T-helper 9 cell (primary cell): ENCODE data around the gene SLAMF9.

Experiments
- DNase-seq: peaks from one replicate; pipeline ENCODE4 v3.0.0-alpha.2; 2020

The SLAMF9 gene

DNA sequence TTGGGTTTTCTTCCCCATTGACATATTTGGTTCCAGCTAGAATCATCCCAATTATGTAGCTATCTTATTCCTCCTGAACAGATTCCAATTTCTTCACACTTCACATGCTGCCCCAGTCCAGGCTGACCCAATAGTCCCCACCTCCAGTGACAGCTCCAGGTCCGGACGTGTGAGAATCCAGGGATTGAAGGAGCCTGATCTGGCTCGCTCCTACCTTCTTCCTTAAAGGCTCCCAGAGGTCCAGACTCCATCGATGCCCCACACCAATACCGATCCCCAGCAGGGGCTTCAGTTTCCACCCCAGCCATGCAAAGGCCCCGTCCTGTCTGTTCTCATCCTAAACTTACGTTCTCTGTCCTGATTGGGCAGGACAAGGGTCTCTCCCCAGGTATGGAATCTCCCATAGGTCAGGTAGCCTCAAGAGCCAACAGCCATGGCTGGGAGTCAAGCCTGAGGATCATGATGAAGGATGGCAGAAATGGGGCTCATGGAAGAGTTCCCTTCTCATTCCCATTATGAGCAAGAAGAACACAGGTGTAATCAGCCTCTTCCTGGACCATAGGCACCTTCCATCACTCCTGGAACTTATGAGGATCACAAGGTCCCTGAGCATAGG is 20.4 kb upstream of the SLAMF9 start:
- DNase-seq = no peak

DNA sequence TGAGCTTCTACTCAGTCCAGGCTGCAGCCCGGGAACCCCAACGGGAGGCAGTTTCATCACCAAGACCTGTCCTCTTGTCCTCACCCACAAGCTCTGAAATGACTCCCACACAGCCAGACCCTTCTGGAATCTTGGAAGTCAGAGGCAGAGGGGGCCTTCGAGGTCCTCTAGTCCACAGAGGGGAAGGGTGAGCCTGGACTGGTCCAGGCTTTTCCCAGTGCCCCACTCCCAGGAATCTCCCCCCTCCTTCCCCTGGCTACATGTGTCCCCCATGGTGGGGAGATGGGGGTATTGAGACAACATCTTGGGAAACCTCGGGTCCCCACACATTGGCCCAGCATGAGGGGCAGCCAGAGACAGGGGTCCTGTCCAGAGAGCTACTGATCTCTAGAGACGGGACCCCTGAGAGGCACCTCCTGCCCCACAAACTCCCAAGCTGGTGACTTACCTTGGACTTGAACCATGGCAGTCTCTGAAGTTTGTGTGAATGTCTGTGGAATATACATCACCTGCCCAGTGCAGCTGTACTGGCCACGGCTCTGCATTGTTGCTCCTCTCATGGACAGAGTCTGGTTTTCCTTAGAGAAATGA is 19.4 kb upstream of the SLAMF9 start:
- no peak for DNase-seq

DNA sequence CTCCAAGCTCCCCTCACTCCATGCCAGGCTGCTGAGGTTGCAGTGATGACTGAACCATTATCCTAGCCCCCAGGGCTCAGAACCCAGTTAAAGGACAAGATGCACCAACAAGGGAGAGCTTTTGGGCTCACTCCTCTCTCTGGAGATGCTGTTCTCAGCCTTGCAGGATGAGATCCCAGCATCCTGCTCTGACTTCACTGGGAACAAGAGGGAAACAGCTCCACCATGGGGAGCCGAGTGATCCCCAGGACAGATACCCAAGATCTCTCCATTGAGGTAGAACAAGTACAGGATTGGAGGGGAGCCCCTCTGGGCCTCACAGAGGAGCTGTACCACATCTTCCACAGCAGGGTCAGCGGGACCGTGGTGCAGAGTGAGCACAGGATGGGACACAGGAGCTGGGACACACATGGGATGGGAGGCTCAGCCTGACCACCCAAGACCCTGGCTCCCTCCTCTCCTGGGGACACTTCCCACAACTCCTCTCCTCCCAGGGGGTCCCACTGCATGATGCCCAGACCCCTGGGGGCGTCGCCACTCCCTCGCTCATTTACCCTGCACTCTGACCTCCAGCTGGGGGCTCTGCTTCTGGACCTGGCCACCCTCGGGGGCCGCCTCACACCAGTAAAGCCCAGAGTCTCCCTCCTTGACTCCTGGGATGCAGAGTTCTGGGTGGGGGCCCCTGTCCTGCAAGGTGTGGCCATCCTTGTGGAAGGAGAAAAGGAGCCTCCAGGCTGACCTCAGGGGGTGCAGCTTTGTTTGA is 18.6 kb upstream of the SLAMF9 start:
- DNase-seq = no peak

DNA sequence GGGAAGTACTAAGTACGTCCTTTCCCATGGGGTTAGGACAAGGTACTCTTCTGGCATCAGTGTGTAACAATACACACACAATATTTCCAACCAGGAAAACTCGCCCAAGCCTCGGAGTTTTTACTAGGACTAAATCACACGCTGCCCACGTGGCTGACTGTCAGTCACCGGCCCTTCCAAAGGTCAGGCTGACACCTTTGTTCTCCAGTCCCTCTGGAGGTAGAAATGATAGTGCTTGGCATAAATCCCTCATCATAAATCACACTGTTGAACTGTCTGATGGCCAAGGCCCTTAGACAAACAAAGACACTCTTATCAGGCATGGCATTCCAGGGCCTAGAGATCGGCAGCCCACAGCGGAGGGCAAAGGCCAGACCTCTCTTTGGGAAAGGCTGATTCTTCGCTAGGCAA is 16.9 kb upstream of the SLAMF9 start:
- no peak for DNase-seq

DNA sequence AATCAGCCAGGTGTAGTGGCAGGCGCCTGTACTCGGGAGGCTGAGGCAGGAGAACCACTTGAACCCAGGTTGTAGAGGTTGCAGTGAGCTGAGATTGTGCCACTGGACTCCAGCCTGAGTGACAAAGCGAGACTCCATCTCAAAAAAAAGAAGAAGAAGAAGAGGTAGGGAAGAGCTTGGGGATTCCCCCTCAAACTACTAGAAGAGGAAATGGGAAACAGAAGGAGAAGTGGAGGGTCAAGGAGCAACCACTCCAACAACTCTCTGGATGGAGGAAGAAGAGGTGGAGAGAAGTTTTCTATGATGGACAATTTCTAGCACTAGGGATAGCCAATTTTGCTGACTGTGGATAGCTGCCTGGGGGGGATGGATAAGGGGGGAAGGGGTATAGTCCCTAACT is 14.9 kb upstream of the SLAMF9 start:
- no peak for DNase-seq

DNA sequence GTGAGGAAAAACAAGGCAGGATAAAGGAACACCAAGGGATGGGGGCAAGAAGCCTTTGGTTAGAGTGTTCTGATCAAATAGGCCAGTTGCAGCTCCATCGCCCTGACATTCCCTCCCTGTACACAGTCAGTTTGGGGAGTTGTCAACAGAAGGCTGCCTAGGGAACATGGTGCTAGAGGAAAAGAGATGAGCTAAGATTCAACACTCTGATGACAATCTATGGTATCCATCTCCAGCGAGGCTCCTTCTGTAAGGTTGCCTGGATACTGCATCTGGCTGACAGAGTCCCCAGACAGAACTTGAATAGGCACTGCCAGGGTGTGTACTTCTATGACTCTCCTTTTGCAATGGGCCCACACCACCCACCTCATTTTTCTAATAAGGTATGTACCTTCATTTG is 11.2 kb upstream of the SLAMF9 start:
- no peak for DNase-seq

DNA sequence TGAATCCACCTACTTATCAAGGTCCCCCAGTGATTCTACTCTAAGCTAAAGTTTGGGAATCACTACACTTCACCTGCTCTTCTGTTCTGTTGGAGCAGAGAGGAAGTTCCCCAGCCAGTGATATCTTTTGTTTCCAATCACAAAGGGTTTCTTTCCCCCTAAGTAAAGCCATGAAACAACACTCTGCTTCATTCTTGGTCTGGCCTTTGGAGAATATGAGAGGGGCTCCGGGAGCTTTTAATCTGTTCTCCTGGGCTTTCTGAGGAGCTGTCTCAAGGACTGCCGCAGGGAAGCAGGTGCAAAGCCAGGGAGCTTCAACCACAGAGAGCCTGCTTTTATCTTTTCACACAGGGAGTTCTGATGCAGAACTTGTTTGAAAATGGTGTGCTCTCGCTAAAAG is 10.1 kb upstream of the SLAMF9 start:
- no peak for DNase-seq

DNA sequence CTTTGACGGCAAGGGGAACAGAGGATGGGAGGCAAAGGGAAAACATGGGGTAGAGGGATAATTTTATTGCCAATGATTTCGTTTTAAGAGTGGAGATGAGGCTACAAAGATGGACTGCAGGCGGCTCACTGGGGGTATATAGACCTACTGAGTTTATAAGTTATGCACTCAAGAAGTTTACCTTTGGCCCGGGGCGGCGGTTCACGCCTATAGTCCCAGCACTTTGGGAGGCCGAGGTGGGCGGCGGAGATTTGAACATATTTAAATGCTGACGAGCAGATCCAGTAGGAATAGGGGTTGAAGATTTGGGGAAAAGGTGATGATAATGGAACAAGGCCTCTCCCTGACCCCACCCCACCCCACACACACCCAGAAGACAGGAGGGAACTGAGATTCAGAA is 8.1 kb upstream of the SLAMF9 start:
- DNase-seq = no peak

DNA sequence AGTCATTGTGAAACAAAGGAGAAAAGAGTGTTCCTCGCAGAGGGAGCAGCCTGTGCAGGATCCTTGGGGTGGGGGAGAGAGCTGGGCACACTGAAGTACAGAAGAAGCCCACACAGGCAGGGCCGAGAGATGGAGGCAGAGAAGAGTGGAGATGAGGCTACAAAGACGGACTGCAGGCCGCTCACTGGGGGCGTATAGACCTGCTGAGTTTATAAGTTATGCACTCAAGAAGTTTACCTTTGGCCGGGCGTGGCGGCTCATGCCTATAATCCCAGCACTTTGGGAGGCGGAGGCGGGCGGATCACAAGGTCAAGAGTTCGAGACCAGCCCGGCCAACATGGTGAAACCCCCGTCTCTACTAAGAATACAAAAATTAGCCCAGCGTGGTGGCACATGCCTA is 7.6 kb upstream of the SLAMF9 start:
- no peak for DNase-seq

DNA sequence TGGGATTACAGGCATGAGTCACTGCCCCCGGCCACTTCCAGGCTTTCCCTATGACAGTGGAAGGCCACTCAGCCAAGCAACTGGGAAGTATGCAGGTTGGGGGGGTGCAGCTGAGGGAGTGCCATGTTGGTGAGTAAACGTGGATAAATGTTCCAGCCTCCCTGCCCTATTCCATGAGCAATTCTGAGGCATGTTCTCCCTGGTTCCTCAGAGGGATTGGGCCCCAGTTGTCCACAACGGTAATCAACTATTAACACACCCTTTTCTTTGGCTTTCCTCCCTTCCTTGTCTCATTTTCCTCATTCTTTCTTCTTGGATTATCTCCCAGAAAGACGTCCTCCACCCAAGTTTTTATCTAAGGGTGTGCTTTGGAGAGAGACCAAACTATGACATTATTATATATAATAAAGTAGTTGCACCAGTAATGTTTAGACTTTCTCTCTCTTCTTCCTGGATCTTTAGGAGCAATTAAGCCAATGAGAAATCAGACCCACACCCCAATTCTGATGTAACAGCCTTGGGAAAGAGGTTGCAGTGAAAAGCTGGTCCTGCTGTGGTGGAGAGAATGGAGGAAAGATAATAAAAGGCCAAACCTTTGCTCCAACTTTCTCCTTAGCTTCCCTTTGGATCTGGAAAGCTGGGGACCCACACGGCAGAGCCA is 6.8 kb upstream of the SLAMF9 start:
- no peak for DNase-seq

DNA sequence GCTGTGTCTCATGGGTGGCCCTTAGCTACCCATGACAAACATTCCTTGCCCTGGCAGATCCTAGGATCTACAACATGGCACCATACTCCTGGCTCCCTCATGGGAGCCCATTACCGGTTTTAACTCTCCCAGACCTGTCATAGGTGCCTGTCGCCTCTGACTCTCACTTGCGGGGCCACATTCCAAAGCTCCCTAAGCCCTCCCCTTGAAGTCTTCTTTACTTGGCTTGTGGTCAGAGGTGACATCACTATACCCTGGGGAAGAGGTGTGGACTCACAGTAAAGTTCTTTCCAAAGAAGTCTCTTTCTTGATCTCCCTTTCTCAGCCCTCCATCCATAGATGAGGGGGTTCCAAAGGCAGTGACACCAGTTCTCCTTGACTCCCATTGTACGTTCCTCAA is 5.4 kb upstream of the SLAMF9 start:
- no peak for DNase-seq

DNA sequence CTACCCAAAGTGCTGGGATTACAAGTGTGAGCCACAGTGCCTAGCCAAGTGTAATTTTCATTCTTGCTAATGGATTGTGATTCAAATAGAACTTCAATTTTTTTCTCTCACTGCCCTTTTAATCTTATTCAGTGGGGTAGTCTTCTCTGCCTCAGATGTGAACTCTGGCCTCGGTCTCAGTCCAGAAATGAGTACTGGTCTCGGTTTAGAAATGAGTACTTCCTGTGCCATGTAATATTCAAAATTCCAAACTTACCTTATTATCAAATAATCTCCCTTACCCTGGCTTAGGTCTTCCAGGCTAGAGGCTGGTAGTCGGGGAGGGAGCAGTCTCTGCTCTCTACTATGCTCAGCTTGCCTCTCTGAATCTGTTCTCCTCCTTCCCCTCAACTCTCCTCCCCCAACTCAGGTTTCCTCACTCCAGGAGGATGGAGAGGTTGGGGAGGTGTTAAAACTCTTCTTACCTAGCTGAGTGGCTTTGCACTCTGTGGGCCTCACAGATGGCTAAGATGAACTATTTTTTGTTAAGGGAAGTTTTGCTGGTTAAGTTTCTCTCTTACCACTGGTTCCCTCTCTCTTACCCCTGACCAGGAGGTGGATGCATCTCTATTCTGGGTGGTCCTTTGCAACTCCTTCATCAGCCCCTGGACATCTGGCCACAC is 4.8 kb upstream of the SLAMF9 start:
- no peak for DNase-seq

DNA sequence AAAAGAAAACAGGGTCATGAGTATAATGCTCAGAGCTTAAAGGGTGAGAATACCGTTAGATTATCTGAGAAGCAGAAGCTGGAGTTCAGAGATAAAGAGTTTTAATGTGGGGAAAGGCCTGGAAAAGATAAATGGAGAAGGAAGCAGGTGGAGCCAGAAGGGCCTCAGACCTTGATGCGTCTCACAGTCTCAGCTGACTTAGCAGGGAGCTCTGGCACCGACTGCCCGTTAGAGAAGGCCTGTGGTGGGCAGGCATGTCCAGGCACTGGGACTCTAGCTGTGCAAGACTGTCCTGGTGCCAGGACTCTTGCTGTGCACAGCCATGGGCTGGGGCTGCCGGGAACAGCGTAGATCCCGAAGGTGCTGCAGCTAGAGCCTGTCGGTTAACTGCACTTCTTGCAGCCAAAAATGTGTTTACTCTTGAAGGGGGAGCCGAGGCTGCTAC is 3.8 kb upstream of the SLAMF9 start:
- DNase-seq = no peak

DNA sequence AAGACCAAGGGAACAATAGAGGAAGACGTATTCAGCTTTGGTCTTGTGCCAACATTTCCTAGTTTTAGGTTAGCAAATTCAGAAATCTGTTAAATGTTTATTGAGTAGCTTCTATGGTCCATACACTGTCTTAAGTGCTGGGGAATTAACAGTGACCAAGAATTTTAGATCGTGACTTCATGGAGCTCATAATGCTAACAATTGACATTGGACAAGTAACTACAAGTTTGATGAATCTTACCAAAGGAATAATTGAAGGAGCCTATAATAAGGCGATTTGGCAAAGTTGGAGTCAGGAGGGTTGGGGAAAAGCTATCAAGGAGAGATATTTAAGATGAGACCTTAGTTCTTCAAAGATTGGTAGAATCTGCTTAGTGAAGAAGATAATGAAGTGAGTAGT is 1.4 kb upstream of the SLAMF9 start:
- no peak for DNase-seq

DNA sequence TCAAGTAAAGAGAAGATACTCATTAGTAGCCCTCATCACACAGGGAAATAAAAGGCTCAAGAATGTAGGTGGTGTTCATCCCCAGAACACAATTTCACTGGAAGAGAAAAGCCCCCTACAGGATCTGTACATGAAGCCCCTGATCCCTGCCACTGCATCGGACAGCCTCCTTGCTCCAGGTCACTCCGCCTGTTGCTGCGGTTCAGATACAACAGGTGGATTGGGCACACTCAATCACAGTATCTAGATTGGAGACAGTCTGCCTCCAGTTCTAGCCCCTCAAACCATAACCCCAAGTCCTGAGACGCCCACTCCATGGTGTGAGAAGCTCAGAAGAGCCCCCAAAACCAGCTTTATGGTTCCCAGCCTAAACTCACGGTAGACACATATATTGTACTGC is 1.1 kb downstream of the SLAMF9 start:
- DNase-seq = no peak

DNA sequence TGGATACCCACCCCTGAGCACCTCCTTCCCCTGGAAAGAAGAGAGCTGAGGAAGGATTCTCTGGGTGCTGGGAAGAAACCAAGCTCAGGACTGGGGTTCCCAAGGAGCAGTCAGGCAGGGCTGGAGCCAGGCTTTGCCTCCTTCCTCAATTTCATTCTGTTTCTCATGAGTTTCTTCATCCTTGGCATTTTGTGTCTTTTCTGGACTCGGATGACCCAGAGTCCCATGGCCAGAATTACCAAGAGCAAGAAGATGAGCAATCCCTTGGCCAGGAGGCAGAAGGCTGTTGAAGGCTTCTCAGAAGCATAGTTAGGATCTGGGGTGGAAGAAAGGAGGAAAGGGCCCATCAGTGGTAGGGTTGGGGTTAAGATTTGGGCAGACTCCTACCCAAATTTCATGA is 2.5 kb downstream of the SLAMF9 start:
- no peak for DNase-seq

DNA sequence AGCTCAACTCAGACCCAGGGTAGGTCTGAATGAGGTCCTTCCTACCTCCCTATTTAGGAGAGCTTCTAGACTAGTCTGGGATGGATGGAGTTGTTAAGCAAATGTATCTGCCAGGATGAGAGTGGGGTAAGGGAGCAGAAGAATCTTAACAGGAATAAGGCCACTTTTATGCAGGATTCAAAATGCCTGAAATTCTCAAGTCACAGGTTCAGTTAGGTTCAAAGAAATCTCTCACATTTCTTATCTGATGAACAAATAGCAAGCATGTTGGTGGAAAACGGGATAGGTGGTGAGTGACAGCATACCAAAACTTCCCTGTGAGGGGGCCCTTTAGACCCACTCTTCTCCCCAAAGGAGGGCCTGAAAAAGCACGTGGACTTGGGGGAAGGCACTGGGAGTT is 3.0 kb downstream of the SLAMF9 start:
- no peak for DNase-seq

DNA sequence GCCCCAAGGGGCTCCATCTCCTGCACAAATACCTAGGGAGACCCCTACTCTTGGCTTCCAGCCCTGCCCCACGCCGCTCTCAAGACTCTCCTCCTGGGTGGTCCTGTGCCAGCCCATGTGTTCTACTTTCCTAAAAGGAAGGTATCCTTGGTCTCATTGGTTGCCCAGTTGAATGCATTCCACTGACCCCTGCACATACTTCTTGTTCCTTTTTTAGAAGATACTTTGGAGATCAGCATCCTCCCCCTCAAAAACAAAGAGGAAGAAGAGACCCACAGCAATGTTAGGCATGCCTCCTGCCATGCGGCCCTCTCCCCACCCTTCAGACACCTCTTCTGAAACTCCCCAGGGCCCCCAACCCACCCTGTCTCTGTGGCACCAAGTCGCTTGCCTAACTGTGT is 4.1 kb downstream of the SLAMF9 start:
- DNase-seq = no peak

DNA sequence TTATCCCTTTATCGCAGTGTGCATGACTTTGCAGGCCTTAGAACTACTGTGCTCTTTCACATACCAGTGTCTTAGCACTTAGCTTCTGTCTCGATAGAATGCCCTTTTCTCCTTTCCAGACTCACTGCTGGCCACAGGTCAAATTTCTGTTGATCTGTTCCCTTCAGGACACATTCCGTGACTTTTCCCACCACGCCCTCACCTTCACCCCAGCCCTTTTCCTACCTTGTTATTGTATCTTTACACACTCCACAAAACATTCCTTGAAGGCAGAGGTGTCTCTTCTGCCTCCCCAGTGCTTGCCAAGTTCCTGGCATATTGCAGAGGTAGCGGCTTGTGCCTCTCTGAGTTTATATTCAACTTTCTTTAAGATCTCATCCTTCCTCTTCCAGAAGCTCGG is 4.9 kb downstream of the SLAMF9 start:
- no peak for DNase-seq

DNA sequence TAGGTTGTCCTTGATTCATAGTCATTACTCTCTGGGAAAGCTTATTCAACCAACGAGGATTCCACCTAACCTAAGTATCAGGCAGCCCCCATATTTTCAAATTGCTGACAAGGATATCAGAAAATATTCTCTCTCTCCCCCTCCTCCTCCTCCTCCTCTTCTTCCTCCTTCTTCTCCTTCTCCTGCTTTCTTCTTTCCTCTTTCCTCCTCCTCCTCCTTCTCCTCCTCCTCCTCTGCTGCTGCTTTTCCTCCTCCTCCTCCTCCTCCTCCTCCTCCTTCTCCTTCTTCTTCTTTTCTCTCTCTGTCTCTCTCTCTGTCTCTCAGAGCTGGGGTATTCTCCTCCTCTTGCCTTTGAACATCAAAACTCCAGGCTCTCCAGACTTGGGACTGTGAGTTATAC is 6.1 kb downstream of the SLAMF9 start:
- DNase-seq = no peak

DNA sequence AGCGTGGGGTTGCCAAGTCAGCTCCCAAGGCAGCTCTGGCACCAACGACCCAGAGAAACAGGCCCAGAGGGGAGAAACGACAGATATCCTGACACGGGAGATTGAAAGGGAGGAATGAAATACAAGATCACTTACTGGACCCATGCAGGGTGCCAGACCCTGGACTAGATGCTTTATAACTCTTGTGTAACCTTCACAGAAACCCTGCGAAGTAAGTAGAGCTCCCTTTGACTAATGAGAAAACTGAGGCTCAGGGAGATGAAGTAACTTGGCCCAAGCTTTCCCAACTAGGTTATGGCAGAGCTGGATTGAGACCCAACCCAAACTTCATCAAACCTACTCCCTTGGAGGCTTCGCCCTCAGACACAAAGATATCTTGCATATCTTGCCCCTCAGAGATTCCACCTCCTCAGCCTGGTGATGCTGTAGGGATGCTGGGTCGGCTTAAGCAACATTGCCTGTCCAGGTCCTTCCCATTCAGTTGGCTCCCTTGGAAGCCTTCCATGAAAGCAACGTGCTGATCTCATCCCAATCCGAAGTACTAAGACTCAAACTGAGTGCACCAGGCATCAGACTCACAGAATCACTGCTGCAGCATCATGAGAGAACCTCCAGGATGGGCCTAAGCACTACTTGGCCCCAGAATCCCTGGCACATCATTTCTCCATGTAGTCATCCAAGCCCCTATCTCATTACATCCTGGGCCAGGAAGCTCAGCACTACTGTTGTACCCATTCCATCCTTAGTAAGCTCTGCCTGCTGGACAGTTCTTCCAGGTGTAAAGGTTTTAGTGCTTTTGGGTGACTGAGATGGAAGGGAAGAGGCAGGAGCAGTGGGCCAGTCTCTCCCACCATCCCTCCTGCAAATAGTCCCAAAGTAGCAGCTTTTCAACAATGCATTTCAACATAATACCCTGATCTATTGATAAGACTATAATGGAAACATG is 7.5 kb downstream of the SLAMF9 start:
- DNase-seq = no peak
